GM19438 (cell line): ENCODE measurements around the gene ZNF700.
"Not testable (repeated sequence)": the region's sequence is repeated elsewhere in the genome, so short reads cannot be mapped to it uniquely, and the experiment has no call there.

Experiments
- ATAC-seq: cut with Tn5 transposase; IDR thresholded peaks from one replicate; pipeline ENCODE4 v1.9.1; 2021; ENCODE audit warnings: low read depth; ENCODE audit not compliant: unreplicated experiment

ZNF700 gene

DNA sequence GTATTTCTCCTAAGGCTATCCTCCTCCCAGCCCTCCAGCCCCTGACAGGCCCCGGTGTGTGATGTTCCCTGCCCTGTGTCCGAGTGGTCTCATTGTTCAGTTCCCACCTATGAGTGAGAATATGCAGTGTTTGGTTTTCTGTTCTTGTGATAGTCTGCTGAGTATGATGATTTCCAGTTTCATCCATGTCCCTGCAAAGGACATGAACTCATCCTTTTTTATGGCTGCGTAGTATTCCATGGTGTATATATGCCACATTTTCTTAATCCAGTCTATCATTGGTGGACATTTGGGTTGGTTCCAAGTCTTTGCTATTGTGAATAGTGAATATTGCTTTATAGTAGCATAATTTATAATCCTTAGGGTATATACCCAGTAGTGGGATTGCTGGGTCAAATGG is 10.9 kb downstream of the ZNF700 start:
- not testable (repeated sequence) for ATAC-seq

DNA sequence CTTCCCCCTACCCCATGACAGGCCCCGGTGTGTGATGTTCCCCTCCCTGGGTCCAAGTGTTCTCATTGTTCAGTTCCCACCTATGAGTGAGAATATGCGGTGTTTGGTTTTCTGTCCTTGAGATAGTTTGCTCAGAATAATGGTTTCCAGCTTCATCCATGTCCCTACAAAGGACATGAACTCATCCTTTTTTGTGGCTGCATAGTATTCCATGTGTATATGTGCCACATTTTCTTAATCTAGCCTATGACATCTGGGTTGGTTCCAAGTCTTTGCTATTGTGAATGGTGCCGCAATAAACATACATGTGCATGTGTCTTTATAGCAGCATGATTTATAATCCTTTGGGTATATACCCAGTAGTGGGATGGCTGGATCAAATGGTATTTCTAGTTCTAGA is 13.5 kb downstream of the ZNF700 start:
- ATAC-seq: not testable (repeated sequence)

- not testable (repeated sequence) for ATAC-seq
Measured at GRCh38 chr19:11941361-11941887, 16.5 kb downstream of the ZNF700 start.

DNA sequence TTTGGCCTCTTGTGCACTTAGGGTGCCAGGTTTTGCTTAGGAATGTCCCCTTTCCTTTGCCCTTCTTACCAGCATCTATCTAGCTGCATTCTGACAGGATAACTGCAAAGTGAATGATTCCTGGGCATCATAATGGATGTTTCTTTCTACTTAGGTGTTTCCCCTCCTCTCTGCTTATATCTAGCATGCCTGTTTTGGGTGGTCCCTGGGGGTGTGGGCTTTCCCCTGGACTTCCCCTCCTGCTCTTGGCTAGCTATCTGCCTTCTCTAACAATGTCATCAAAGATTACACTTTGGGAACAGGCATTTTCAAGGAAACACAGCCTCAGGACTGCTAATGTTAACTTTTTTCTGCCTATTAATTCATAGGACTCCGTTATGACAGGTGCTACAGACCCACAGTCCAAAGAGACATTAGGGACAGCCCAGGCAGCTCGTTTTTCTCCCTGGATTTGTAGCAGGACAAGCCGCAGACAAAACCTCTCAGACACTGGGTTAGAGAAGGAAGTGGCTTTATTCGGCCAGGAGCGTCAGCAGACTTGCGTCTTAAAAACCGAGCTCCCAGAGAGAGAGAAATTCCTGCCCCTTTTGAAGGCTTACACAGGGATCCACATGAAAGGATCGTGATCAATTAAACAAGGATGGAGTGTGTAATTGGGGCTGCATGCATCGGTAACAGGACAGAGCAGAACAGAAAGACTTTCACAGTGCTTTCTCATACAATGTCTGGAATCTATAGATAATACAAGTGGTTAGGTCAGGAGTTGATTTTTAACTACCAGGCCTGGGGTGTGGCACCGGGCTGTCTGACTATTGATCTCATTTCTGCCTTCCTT is 17.3 kb downstream of the ZNF700 start:
- no peak for ATAC-seq

DNA sequence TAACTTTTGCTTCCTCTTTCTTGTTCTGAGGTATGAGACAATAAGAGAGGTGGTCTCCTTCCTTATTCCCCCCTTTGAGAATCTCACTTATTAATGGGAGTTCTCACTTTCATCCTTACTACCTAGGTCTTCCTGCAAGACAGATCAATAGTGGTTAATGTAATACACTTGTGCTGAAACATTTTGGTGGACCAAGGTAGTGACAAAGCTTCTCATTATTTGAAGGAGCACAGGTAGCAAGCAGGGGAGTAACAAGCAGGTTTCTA is 17.9 kb downstream of the ZNF700 start:
- ATAC-seq: no peak

- ATAC-seq: no peak
Measured at GRCh38 chr19:11944656-11945055, 19.7 kb downstream of the ZNF700 start.

DNA sequence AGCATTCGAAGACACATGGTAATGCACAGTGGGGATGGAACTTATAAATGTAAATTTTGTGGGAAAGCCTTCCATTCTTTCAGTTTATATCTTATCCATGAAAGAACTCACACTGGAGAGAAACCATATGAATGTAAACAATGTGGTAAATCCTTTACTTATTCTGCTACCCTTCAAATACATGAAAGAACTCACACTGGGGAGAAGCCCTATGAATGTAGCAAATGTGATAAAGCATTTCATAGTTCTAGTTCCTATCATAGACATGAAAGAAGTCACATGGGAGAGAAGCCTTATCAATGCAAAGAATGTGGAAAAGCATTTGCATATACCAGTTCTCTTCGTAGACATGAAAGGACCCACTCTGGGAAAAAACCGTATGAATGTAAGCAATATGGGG is 23.7 kb downstream of the ZNF700 start:
- ATAC-seq: no peak

GRCh38 chr19:11949201-11949600 is 24.3 kb downstream of the ZNF700 start:
- no peak for ATAC-seq

GRCh38 chr19:11949614-11950080 is 24.7 kb downstream of the ZNF700 start:
- not testable (repeated sequence) for ATAC-seq

DNA sequence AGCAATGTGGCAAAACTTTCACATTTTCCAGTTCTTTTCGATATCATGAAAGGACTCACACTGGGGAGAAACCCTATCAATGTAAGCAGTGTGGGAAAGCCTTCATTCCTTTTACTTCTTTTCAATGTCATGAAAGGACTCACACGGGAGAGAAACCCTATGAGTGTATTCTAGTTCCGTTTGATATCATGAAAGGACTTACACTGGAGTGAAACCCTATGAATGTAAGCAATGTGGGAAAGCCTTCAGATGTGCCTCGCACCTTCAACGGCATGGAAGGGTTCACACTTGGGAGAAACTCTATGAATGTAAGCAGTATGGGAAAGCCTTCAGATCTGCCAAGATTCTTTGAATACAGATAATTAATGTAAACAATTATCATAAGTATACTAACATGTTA is 25.4 kb downstream of the ZNF700 start:
- ATAC-seq: no peak

DNA sequence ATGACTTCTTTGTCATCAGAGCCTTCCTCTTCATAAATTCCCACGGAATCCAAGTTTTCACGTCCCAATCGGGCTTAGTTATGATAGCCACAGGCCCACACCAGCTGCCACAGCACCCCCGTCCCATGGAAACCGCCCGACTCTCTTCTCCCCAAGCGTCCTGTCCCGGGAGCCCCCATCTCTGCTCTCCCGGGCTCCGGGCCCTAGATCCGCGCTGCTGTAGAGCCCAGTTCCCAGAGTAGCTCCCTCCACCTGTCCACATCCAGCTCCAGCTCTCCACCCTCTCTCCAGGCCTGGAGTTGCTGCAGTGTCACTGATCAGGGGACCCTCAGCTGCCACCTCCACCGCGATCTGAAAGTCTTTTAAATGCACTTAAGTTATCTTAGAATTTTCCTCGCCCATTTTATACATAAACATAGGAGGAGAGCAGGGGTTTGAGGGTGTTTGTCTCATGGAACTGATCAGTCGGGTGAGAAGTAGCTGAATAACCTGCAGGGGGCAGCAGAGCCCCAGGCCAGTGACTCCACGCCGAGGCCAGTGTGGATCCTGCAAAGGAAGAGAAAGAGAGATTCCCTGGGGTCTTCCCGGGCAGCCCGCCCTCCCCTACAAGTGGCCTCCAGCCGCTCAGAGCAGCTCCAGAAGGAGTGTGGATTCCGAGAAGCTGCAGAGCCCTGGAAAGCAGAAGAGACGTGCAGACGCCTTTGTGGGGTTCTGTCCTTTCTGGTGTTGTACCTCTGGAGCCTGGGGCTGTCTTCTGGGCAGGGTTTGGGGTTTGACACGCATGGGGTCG is 38.9 kb downstream of the ZNF700 start:
- no peak for ATAC-seq

- no peak for ATAC-seq
Measured at GRCh38 chr19:11964496-11964857, 39.6 kb downstream of the ZNF700 start.

DNA sequence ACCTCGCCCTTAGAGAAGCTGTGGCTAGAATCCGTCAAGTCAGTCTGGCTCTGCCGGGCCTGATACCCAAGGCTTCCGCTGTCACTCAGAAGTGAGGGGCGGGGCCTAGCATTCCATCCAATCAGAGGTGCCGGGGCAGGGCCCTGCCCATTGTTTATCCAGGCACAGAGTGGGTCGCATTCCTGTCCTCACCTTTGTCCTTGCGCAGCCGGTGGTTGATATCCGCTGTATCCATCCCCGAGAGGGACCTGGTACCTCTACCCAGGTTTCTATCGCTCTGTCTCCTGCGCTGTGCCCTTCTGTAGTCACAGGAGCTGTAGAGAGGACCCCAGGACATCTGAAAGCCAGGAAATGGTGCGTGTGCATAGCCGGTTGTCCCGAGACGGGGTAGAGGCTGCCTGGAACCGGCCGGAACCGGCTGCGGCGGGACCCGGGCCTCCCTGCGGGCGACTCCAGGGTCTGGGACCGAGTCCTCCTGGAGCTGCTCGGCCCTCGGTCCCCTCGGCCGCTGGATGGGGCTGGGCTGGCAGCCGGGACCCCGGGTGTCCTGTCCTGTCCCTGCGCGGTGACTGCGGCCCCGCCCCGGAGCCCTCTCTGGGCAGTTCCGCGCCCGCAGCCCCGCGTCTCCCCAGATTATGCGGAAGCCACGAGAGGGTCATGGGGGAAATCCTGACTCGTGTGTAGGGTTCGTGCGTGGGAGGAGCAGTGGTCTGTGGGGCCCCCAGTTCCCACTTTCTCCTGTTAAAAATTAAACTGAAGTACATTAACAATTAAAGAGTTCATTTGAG is 40.1 kb downstream of the ZNF700 start, which contains the start of gene ZNF763:
TSS of gene ZNF763 (plus strand) at position 183 of the 788 bp plus-strand sequence. CDS start at position 352, 169 bp downstream.
- ATAC-seq: peak; percentile 84

GRCh38 chr19:11970174-11970573 is 45.3 kb downstream of the ZNF700 start:
- ATAC-seq: no peak

GRCh38 chr19:11971041-11971440 is 46.1 kb downstream of the ZNF700 start:
- no peak for ATAC-seq

DNA sequence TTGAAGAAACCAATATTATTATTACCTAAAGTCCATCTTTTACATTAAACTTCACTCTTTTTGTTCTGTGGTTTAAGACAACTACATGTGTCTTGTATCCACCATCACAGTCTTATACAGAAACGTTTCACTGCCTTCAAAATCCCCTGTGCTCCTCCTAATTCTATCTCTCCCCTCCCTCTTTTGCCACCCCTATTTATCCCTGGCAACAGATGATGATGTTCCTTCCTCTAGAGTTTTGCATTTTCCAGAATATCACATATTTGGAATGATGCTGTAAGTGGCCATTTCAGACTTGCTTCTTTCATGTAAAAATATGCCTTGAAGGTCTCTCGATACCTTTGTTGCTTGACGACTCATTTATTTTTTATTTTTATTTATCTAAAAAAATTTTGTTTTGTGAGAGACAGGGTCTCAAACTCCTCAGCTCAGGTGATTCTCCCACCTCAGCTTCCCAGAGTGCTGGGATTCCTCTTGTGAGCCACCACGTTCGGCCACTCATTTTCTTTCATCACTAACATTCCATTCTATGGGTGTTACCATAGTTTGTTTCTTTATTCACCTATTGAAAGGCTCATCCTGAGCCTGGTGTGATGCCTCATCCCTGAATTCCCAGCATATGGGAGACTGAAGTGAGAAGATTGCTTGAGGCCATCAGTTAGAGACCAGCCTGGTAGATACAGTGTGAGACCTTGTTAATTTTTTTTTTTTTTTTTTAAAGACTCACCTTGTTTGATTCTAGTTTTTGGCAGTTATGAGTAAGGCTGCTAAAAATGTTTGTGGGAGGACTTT is 48.3 kb downstream of the ZNF700 start:
- ATAC-seq: no peak

DNA sequence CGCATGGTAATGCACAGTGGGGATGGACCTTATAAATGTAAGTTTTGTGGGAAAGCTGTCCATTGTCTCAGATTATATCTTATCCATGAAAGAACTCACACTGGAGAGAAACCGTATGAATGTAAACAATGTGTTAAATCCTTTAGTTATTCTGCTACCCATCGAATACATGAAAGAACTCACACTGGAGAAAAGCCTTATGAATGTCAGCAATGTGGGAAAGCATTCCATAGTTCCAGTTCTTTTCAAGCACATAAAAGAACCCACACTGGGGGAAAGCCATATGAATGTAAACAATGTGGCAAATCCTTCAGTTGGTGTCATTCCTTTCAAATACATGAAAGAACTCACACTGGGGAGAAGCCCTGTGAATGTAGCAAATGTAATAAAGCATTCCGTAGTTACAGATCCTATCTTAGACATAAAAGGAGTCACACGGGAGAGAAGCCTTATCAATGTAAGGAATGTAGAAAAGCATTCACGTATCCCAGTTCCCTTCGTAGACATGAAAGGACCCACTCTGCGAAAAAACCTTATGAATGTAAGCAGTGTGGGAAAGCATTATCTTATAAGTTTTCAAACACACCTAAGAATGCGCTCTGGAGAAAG is 53.7 kb downstream of the ZNF700 start:
- no peak for ATAC-seq

DNA sequence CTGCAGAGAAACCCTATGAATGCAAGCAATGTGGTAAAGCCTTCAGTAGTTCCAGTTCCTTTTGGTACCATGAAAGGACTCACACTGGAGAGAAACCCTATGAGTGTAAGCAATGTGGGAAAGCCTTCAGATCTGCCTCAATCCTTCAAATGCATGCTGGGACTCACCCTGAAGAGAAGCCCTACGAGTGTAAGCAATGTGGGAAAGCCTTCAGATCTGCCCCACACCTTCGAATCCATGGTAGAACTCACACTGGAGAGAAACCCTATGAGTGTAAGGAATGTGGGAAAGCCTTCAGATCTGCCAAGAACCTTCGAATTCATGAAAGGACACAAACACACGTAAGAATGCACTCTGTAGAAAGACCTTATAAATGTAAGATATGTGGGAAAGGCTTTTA is 54.6 kb downstream of the ZNF700 start:
- no peak for ATAC-seq

DNA sequence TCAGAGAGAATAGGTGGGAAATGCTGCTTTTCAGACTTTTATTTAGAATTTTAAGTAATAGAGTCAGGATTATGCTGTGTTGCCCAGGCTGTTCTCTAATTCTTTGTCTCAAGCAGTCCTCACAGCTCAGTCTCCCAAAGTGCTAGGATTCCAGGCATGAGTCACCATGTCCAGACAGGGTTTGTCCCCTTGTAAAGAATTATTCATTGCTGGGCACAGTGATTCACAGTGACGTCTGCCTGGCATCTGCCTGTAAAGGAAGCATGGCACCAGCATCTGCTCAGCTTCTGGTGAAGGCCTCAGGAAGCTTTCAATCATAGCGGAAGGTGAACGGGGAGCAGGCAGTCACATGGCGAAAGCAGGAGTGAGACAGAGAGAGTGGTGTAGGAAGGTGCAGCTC is 57.6 kb downstream of the ZNF700 start:
- no peak for ATAC-seq

DNA sequence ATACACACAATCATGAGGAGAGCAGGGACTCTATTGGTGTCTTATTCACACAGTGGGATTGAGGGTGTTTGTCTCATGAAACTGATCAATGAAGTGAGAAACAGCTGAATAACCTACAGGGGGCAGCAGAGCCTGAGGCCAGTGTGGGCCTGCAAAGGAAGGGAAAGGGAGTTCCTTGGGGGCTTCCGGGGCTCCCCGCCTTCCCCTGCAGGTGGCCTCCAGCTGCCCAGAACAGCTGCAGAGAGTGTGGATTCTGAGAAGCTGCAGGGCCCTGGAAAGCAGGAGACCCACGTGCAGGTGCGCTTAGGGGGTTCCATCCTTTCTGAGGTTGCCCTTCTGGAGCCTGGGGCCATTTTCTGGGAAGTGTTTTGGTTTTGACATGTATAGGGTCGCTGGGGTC is 60.1 kb downstream of the ZNF700 start:
- ATAC-seq: no peak
